HG02970 (cell line): Measurements from ENCODE around the gene CCNC.
A peak's percentile ranks its signal among the peaks of the same experiment; 100 is the strongest.
"Not testable (repeated sequence)": the region's sequence is repeated elsewhere in the genome, so short reads cannot be mapped to it uniquely, and the experiment has no call there.

Experiments used
- ATAC-seq: cut with Tn5 transposase; IDR thresholded peaks from one replicate; pipeline ENCODE4 v1.9.1; 2021; ENCODE audit warnings: mild to moderate bottlenecking, moderate library complexity, moderate number of reproducible peaks; ENCODE audit not compliant: unreplicated experiment, low FRiP score

Gene CCNC

GRCh38 chr6:99603421-99604165 is 35.1 kb upstream of the CCNC start:
- ATAC-seq = no peak

DNA sequence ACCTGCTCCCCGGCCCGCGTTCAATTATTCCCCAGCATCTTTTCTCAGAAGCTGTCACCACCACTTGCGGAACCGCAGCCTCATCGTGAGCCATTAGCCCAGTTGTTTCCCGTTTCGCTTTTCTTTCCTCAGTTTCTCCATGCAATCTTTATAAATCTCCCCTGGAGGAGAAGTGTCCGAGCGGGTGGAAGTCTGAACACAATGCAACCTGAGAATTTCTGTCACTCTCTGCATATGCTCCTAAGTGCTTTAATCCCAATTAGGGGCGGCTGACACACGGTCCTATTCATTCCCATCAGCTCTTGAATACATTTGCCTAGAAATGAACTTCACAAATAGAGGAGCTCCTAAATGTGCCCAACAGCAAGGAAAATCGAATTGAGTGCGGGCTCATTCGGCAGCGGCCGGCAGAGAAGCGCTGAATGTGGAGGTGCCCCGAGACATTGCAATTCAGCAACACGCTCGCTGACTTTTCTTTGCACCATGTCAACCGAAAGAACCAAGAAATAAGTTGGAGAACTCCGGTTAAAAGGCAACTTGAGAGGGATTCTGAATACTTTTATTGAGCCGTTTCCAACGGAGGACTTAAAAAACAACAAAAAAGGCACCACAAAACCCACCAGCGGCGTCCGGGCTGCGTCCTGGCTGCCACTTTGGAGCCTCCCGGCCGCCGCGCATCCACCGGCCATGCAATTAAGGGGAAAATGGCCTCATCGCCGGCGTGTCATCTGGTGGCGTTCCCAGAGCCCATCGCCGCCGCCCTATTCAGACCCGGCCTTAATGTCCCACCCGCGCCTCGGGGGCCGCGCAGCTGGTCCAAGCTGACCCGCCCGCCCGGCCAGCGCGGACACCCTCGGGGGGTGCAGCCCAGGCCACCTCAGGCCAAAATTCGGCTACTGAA is 34.3 kb upstream of the CCNC start:
- ATAC-seq = no peak

DNA sequence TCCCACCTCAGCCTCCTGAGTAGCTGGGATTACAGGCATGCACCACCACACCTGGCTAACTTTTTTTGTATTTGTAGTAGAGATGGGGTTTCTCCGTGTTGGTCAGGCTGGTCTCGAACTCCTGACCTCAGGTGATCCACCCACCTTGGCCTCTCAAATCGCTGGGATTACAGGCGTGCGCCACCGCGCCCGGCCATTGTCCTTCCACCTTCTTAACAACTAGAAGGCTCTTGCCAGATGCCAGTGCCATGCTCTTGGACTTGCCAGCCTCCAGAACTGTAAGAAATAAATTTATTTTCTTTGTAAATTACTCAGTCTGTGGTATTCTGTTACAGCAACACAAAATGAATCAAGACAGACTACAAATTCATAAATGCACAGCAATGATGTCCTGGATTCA is 26.2 kb upstream of the CCNC start:
- ATAC-seq = not testable (repeated sequence)

- ATAC-seq = no peak
Measured at GRCh38 chr6:99592900-99593299, 24.4 kb upstream of the CCNC start.

DNA sequence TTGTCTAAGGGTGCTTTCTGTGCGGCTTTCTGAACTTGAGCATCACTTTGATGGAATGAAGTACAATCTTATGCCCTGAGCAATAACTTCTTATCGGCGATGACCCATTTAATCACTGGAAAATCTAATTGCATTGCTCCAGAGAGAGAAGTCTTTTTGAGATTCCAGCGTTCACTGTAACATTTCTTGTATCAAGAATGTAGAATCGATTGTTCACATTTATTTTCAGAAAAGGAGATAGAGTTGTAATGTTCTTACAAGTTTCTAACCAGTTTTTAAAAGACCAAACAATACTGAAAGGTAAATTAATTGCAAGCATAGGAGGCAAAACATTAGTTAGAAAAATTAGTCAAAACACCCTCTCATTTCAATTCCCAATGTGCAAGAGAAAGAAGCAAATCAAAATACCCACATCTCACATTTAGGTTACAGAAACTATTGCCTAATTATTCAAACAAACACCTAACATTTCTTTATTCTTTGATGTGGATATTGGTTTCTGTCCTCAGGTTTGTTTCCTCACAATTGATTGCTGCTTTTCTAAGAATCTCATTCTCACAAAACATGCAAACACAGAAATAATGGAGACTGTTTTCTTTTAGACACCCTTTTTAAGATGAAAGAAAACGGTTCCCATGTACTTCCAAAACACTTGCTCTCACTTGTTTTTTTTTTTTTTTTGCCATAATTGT is 23.4 kb upstream of the CCNC start:
- no peak for ATAC-seq

DNA sequence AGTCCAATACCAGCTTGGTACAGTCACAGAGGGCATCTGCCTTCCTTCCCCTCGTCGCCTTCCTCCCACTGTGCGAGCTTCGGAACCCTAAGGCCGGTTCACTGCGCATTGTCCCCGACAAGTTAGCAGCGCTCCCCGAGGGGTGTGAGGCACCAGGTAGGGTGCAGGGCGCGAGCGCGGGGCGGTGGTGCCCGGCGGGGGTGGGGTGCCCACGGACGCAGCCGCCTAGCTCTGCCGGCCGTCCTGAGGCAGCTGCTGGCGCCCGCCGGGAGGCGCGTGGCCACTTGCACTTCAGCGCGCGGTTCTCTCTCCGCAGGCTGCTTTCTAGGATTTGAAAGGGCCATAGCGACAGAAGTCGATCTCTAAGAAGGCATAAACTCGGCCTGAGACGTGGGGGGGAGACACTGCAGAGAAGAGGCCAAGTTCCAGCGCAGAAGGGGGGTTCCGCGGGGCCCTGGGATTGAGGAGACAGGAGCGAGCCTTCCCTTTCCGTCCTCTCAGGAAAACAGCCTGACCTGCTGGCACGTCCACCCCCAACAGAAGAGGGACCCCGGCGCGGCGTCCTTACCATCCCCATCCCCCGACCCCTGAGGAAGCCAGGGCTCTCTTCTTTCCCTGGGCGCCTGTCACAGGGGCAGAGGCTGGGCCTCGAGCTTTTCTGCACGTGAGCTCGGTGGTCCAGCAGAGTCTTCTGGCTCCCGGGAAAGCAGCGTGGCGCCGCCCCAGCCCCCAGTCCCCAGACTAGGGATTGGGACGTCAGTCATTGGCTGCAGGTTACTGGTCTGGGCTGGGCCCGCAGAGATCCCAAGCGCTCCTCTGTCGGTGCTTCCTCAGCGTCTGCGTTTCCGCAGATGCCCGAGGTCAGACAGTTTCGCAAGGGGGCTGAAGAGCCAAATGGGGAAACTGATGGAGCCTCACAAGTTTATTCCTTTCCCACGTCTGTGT is 22.5 kb upstream of the CCNC start:
- ATAC-seq = no peak

DNA sequence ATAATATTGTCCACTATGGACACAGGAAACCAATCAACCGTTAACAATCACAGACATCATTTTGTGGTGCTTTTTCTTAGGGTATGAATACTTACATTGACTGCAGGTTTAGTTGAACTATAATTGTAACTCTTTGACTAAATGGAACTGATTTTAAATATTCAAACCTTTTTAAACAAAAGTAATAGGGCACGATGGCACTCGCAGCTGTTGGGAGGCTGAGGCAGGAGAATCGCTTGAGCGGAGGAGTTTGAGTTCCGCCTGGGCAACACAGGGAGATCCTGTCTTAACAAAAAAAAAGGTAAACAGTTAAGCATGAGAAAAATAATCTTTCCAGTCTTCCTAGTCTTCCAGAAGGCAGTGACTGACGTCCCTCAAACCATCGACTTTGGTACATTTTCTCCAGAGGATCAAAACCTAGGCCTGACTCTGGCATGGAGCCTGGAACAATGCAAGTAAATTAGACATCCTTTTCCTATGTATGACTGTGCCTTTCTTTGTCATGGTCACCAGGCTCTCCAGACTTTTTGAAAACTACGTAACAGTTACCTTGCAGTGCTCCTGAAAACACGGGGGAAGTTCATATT is 21.5 kb upstream of the CCNC start:
- ATAC-seq = no peak

GRCh38 chr6:99589290-99589672 is 20.8 kb upstream of the CCNC start:
- ATAC-seq = peak; percentile 14

DNA sequence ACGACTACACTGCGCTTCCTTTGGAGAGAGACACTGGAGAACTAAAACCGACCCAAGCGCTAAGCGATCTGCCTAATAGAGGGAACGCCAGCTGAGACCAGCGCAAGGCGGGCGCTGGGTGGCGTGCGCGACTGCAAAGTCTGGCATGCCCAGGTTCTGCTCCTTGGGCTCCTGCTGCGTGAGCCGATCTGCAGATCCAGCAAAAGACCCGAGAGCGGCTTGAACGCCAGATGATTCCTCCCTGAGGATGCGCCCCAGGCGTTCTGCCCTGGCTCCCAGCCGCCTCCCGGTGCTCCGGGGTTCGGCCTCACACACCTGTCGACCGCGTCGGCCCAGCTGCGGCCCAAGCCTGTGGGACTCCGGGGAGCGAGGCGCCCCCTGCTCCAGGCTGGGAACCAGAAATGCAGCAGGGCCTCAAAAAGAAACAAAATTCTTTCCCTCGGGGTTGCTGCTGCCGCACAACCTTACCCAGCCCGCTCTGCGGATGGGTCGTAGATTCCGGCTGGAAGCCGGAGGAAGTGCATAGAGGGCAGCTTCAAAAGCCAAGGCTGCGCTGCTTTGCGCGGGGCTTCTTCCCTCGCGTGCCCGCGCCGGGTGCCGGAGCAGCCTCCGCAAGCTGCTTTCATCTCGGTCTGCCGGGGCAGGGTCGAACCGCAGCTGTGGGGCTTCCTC is 20.3 kb upstream of the CCNC start:
- peak; percentile 91 for ATAC-seq

GRCh38 chr6:99587792-99588191 is 19.3 kb upstream of the CCNC start:
- ATAC-seq = no peak

GRCh38 chr6:99579781-99580180 is 11.3 kb upstream of the CCNC start:
- ATAC-seq = no peak

GRCh38 chr6:99575544-99576227 is 7.2 kb upstream of the CCNC start:
- ATAC-seq = no peak

DNA sequence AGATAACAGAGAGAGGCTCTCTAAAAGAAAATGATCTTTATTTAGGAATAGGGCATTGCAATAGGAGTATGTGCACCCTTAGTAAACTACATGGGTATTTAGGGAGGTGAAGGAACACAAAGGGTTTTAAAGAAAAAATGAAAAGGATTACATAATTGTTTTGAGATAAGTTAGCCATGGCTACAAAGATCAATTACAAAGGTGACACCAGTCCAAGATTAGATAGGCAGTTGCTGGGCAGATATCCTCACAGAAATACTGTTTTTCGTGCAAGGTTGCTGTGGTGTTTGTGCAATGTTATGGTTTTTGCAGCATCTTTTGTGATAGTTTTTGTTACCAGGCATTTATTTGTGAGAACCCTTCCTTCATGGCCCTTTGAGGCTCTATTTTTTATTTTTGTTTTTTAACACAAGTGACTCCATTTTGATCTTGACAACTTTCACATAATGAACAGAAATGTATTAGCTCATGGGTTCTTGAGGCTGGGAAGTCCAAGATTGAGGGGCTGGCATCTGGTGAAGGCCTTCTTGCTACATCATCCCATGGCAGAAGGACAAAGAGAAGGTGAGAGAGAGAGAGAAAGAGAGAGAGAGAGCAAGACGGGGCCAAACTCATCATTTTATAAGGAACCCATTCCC is 5.6 kb upstream of the CCNC start:
- no peak for ATAC-seq

GRCh38 chr6:99563056-99563723 is 5.3 kb downstream of the CCNC start:
- no peak for ATAC-seq

DNA sequence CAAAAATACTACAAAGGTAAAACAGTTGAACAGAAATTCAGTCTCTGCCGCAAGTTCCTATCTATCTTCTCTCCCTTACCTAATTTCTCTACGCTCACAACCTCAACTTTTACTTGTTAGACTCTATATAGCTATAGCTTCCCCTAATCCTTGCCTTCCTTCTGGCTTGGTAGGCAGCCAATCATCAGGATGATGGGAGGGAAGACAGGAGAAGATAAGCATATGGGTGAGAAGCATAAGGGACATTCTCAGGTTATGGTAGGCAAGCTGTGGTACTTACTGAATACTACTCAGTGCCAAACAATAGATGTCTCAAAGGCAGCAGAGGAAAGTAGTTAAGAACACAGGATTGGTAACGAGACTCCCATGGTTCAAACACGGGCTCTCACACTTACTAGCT is 7.8 kb downstream of the CCNC start:
- no peak for ATAC-seq

- no peak for ATAC-seq
Measured at GRCh38 chr6:99559057-99559456, 9.4 kb downstream of the CCNC start.

DNA sequence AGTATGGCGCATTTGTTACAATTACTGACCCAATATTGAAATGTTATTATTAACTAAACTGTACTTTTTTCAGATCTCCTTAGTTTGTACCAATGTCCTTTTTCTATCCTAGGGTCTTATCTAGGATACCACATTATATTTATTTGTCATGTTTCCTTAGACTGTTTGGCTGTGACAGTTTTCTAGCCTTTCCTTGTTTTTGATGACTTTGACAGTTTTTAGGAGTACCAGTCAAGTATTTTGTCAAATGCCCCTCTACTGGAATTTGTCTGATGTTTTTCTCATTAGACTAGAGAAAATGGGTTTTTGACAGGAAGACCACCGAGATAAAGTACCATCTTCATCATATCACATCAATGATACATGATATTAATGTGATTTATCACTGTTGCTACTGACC is 14.6 kb downstream of the CCNC start:
- no peak for ATAC-seq
